ENCODE results near the gene VEGFA. TPM values are rescaled to one million over a fixed set of nuclear protein-coding genes. Genes with fewer than 3 reads are reported as not detected.

Gene VEGFA
- total RNA-seq, 1 experiment from 2014 or later: 116 TPM

GRCh38 chr6:43810965-43811732 is 41.1 kb downstream of the VEGFA start:
- no peak for DNase-seq (ENCODE audit: low spot score)
- Histone ChIP-seq H3K9me3 (ENCODE audit: low read depth, low read length, poor library complexity, severe bottlenecking) (no peaks in the 10 kb centered on the region), H3K36me3 (ENCODE audit: insufficient read depth, low read length, poor library complexity, severe bottlenecking) (no peaks in the 10 kb centered on the region), H3K27me3 (replicated peaks; ENCODE audit: insufficient read depth, low read depth, low read length, poor library complexity) (no peaks in the 10 kb centered on the region), H3K27ac (ENCODE audit: low read depth, low read length, poor library complexity, severe bottlenecking) (no peak overlapping the region), H3K4me3 (ENCODE audit: low read depth, low read length, poor library complexity, severe bottlenecking) (no peak overlapping the region), H3K4me1 (ENCODE audit: insufficient read depth, low read length, poor library complexity, severe bottlenecking) (peaks cover 5% of the 10 kb centered on the region)
- no TSS peak for BruUV-seq (replicated peaks)
- POLR2A ChIA-PET (ENCODE audit: low non-redundant PET): no interaction called here
- no peak for TF ChIP-seq CTCF (conservative IDR thresholded peaks at IDR 0.05; ENCODE audit: low read depth, low read length)
- no peak for TF ChIP-seq EZH2 (IDR thresholded peaks at IDR 0.05; ENCODE audit: borderline replicate concordance, low read depth, low read length, poor library complexity, severe bottlenecking)
- intact Hi-C loops (cut with micrococcal nuclease; ENCODE audit: unreplicated experiment): no loop called here
- CTCF ChIA-PET: no interaction called here

- Histone ChIP-seq H3K9me3 (ENCODE audit: low read depth, low read length, poor library complexity, severe bottlenecking) (no peaks in the 10 kb centered on the region), H3K4me1 (ENCODE audit: insufficient read depth, low read length, poor library complexity, severe bottlenecking) (peaks cover 5% of the 10 kb centered on the region), H3K27me3 (replicated peaks; ENCODE audit: insufficient read depth, low read depth, low read length, poor library complexity) (no peaks in the 10 kb centered on the region), H3K27ac (ENCODE audit: low read depth, low read length, poor library complexity, severe bottlenecking) (no peak overlapping the region), H3K36me3 (ENCODE audit: insufficient read depth, low read length, poor library complexity, severe bottlenecking) (no peaks in the 10 kb centered on the region), H3K4me3 (ENCODE audit: low read depth, low read length, poor library complexity, severe bottlenecking) (no peak overlapping the region)
- intact Hi-C loops (cut with micrococcal nuclease; ENCODE audit: unreplicated experiment): no loop called here
- TF ChIP-seq CTCF (conservative IDR thresholded peaks at IDR 0.05; ENCODE audit: low read depth, low read length) (no peak), EZH2 (IDR thresholded peaks at IDR 0.05; ENCODE audit: borderline replicate concordance, low read depth, low read length, poor library complexity, severe bottlenecking) (no peak)
- no peak for DNase-seq (ENCODE audit: low spot score)
- no TSS peak for BruUV-seq (replicated peaks)
- ChIA-PET POLR2A (ENCODE audit: low non-redundant PET) (no interaction called here), CTCF (no interaction called here)
These were observed 41.7 kb downstream of the VEGFA start for GRCh38 chr6:43811733-43812099.

GRCh38 chr6:43812850-43813578 is 43.0 kb downstream of the VEGFA start:
- Histone ChIP-seq H3K9me3 (ENCODE audit: low read depth, low read length, poor library complexity, severe bottlenecking) (no peaks in the 10 kb centered on the region), H3K27ac (ENCODE audit: low read depth, low read length, poor library complexity, severe bottlenecking) (no peak overlapping the region), H3K36me3 (ENCODE audit: insufficient read depth, low read length, poor library complexity, severe bottlenecking) (no peaks in the 10 kb centered on the region), H3K4me1 (ENCODE audit: insufficient read depth, low read length, poor library complexity, severe bottlenecking) (peaks cover 5% of the 10 kb centered on the region), H3K4me3 (ENCODE audit: low read depth, low read length, poor library complexity, severe bottlenecking) (no peak overlapping the region), H3K27me3 (replicated peaks; ENCODE audit: insufficient read depth, low read depth, low read length, poor library complexity) (no peaks in the 10 kb centered on the region)
- ChIA-PET POLR2A (ENCODE audit: low non-redundant PET) (no interaction called here), CTCF (no interaction called here)
- DNase-seq (ENCODE audit: low spot score): no peak
- TF ChIP-seq CTCF (conservative IDR thresholded peaks at IDR 0.05; ENCODE audit: low read depth, low read length): no peak
- intact Hi-C loops (cut with micrococcal nuclease; ENCODE audit: unreplicated experiment): no loop called here
- BruUV-seq (replicated peaks): no TSS peak

Data from A673 (cell line).